GM21381 (cell line): ENCODE data around the gene OSTN.
"Not testable (repeated sequence)": the region's sequence is repeated elsewhere in the genome, so short reads cannot be mapped to it uniquely, and the experiment has no call there.

Experiments
- ATAC-seq: cut with Tn5 transposase; IDR thresholded peaks from one replicate; pipeline ENCODE4 v1.9.1; 2021; ENCODE audit warnings: mild to moderate bottlenecking, moderate library complexity; ENCODE audit not compliant: unreplicated experiment

Gene OSTN, protein sequence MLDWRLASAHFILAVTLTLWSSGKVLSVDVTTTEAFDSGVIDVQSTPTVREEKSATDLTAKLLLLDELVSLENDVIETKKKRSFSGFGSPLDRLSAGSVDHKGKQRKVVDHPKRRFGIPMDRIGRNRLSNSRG

DNA sequence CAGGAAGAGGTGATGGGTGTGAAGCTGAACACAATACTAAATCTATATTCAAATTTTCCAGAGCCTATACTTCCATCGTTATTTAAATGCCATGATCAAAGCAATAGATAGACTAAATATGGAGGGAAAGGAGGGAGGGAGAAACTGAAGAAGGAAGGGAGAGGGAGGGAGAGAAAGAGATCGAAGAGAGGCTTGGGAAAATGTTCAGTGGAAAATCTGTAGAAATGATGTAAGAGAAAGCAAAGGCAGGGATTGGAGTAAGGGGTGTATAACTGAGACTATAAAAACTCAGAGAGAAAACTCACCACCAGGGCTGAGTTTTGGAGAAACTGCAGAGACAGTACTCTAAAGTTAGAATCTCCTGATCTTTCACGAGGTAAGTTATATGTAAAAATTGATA is at the start of gene OSTN:
Gene OSTN (plus strand): TSS at position 310 of the 400 bp plus-strand sequence. CDS start 13,292 bp downstream, outside the sequence.
- ATAC-seq, result no peak

- ATAC-seq, result no peak
Observed at GRCh38 chr3:191151653-191152052, 47.4 kb upstream of the OSTN start.

- ATAC-seq, result no peak
Observed at GRCh38 chr3:191154827-191155226, 44.2 kb upstream of the OSTN start.

DNA sequence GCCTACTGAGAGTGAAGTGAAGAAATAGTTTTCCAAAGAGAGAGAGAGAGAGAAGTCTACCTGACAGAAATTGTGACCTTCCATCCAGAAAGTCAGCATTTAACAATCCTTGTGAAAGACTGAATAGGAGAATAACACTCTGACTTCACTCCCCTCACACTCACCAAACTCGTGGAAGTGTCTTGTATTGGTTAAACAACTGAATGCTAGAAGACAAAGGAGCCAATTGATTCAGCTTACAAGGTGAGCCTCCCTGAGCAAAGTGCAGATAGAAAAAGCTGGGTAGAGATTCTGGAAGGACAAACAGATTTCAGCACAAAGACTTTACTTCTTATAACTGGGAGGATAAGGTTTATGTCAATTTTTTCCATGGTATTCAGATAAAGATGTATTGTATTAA is 40.8 kb upstream of the OSTN start:
- ATAC-seq, result no peak

DNA sequence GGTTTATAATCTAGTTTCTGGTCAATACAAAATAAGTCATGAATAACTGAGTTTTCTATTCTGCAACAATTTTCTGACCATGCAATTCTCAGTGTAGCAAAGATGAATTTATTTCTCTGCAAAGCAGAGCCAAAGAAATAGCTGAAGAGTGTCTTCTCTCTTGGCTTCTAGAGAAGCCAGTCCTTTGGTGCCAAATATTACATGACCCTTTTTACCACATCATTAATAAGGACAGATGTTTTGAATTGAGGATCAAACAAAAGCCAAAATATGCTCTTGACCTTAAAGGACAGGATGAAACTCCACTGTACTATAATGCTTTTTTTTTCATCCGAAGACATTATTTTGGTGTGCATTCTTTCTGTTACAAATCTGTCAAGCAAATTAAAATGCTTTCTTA is 40.2 kb upstream of the OSTN start:
- no peak for ATAC-seq

- no peak for ATAC-seq
Observed at GRCh38 chr3:191165802-191166201, 33.2 kb upstream of the OSTN start.

DNA sequence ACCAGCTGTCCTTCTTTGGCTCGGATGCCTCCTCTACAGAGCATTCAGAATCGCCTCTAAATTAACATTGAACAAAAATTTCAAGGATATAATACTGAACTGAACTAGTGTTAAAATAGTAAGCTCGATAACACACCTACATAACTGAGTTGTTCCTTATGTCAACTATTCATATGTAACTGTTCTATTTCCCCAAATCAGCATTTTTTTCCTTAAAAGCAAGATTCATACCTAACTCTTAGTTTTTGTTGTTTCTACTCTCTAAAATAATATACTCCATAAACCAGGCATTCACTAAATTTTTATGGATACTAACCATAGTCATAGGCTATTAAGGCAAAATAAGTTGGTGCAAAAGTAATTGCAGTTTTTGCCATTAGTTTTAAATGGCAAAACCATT is 32.7 kb upstream of the OSTN start:
- ATAC-seq, result no peak

DNA sequence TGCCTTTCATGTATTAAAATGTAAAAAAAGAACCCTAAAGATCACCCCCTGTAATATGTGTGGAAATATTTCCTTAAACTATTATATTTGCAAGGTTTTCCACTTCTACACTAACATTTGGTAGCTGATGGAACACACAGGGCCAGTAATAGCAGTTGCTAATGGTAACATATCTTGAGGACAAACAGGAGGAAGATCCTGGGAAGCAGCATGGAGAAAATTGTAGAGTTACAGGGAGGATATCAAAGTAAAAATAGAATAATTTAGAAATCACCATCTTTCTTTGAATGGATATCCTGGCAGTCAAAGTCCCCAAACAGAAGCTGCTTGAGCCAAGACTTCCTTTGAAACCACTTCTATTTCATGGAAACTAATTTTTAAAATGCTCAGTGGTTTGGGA is 29.5 kb upstream of the OSTN start:
- ATAC-seq, result no peak

DNA sequence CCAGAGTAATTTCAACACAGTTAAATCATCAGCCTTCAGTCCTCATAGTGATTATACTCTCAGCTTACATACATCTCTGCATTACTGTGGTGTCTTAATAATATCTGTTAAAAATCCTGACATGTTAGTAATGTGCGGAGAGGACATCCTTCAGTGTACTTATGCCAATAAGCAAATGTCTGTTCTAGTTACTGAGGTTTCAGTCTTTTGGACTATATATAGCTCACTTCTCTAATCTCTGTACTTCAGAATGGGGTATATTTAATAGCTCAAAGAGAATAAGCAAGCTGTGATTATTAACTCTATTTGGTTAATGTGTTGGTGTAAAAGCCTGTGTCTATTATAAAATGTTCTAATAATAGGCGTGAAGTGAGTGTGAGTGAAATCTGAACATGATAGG is 28.9 kb upstream of the OSTN start:
- ATAC-seq, result peak; percentile 53

DNA sequence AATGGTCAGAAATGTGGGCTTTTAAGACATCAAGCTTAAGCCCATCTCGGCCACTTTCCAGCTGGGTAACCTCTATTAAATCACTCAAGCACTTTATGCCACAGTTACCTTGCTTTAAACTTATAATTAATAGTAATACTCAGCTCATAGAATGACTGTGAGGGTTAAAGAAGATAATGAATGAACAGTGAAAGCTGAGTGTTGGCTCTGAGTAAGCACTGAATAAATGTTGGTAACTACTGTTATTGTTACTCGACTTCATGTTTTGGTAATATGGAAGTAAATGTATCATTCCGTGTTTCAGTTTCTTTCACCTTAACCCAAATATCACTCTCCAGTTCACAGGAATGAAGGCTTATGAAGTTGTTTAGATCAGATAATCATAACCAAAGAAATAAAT is 23.9 kb upstream of the OSTN start:
- ATAC-seq, result no peak

- no peak for ATAC-seq
Observed at GRCh38 chr3:191176038-191176785, 22.8 kb upstream of the OSTN start.

GRCh38 chr3:191185382-191185781 is 13.7 kb upstream of the OSTN start:
- ATAC-seq, result not testable (repeated sequence)

DNA sequence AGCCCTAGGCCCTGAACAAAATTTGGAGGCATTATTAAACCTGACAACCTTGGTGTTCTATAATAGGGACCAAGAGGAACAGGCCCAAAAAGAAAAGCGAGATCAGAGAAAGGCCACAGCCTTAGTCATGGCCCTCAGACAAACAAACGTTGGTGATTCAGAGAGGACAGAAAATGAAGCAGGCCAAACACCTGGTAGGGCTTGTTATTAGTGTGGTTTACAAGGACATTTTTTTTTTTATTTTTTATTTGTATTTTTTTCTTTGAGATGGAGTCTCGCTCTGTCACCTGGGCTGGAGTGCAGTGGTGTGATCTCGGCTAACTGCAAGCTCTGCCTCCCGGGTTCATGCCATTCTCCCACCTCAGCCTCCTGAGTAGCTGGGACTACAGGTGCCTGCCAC is 10.8 kb upstream of the OSTN start:
- ATAC-seq, result not testable (repeated sequence)

GRCh38 chr3:191192270-191192669 is 6.8 kb upstream of the OSTN start:
- ATAC-seq, result not testable (repeated sequence)

GRCh38 chr3:191192941-191193340 is 6.1 kb upstream of the OSTN start:
- no peak for ATAC-seq

- ATAC-seq, result no peak
Observed at GRCh38 chr3:191197761-191198306, 1.2 kb upstream of the OSTN start.

DNA sequence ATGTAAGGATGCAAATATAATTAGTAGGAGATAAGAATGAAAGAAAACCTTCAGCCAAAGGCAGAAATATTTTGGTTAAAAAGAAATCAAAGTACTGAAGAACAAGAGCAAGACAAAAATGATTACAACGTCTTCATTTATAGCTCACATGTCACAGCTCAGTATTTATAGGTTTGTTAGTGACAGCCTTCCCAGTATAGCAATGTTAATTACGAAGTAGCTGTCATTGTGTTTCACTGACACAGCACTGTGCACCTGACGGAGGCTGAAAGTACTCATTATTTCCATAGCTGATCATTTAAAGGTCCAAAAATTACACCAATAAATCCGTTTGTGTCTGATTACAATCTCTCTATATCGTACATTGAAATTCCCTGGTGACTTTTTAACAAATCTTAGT is 561 bp upstream of the OSTN start:
- ATAC-seq, result no peak

DNA sequence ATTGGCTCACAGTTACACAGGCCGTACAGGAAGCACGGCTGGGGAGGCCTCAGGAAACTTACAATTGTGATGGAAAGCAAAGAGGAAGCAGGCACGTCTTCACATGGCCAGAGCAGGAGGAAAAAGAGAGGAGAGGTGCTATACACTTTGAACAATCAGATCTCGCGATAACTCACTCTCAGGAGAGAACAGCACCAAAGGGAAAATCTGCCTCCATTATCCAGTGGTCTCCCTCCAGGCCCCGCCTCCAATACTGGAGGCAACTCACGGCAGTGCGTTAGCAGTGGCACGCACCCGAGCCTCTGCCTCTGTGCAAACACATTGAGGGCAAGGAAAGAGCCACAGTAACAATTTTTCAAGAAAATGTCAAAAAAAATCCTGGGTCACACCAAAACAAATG is 11.0 kb downstream of the OSTN start:
- no peak for ATAC-seq

GRCh38 chr3:191216510-191216909 is 17.5 kb downstream of the OSTN start:
- no peak for ATAC-seq

DNA sequence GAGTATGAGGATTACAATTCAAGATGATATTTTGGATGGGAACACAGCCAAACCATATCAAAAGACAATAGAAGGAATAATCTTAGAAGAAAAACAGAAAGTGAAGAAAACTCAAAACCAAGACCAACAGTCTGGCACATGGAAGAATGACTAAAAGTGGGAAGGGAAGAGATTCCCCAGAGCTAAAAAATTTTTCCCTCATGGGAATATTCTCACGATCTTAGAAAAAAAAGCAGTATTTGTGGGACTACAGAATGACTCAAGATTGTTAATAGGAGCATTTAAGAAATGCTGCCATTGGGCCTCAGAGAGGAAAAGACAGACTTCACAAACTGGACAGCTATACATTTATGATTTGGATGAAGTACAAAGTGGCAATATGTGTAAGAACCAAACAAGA is 18.3 kb downstream of the OSTN start:
- ATAC-seq, result no peak

DNA sequence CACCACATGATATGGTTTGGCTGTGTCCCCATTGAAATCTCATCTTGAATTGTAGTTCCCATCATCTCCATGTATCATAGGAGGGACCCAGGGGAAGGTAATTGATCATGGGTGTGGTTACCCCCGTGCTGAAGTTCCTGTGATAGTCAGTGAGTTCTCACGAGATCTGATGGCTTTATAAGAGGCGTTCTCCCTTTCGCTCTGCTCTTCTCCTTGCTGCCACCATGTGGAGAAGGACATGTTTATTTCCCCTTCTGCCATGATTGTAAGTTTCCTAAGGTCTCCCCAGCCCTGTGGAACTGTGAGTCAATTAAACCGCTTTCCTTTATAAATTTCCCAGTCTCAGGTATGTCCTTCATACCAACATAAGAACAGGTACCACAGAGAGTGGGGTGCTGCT is 21.9 kb downstream of the OSTN start:
- ATAC-seq, result no peak

DNA sequence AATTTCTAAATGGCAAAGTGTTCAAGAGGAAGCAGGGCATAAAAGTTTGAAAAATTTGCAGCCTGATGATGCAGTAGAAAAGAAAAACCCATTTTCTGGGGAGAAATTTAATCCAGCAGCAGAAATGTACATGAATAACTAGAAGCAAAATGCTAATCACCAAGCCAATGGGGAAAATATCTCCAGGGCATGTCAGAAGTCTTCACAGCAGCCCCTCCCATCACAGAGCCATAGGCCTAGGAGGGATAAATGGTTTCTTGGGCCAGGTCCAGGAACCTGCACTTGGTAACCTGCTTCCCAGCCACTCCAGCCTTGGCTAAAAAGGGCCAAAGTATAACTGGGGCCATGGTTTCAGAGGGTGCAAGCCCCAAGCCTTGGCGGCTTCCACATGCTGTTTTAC is 22.6 kb downstream of the OSTN start:
- ATAC-seq, result no peak

DNA sequence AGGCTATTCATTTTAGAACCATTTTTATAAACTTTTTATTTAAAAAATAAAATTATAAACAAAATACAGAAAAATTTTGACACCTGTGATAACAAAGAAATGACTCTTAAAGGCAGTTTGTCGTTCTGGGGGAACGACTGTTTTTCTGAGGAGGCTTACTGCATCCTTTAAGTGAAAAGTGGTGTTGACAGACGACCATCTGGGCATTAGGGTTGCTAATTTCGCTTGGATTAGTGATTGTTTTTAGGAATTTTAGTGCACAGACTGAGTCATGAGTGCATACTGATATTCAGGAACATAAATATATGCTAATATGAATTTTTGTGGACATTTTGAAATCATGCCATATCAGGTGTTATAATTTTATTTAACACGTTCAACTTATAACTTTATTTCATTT is 28.5 kb downstream of the OSTN start:
- ATAC-seq, result no peak
